ENCODE results near the gene KRT17.

- TF ChIP-seq, protein P1, sequence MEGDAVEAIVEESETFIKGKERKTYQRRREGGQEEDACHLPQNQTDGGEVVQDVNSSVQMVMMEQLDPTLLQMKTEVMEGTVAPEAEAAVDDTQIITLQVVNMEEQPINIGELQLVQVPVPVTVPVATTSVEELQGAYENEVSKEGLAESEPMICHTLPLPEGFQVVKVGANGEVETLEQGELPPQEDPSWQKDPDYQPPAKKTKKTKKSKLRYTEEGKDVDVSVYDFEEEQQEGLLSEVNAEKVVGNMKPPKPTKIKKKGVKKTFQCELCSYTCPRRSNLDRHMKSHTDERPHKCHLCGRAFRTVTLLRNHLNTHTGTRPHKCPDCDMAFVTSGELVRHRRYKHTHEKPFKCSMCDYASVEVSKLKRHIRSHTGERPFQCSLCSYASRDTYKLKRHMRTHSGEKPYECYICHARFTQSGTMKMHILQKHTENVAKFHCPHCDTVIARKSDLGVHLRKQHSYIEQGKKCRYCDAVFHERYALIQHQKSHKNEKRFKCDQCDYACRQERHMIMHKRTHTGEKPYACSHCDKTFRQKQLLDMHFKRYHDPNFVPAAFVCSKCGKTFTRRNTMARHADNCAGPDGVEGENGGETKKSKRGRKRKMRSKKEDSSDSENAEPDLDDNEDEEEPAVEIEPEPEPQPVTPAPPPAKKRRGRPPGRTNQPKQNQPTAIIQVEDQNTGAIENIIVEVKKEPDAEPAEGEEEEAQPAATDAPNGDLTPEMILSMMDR (IDR thresholded peaks at IDR 0.05), result no peak
- TF ChIP-seq POLR2A (IDR thresholded peaks at IDR 0.05), result no peak
Observed at GRCh38 chr17:41617698-41618097, 6.7 kb downstream of the KRT17 start.

Measured in adrenal gland (tissue), 5 donors.